Upper lobe of right lung (tissue), 1 donor: ENCODE results near the gene FBXL22. TPM values are rescaled to one million over a fixed set of nuclear protein-coding genes. Genes with fewer than 3 reads are reported as not detected.

ENCODE experiments used
- ATAC-seq: fragments of 200-7000 bp; cut with Tn5 transposase; one replicate; pipeline ENCODE4 v1.9.1; 2020; ENCODE audit warnings: mild to moderate bottlenecking, moderate library complexity
- DNase-seq: peaks from one replicate; pipeline ENCODE4 v3.0.0-alpha.2; 2020
- H3K27ac ChIP-seq: fragments of 200-600 bp; one replicate; pipeline ENCODE4 v1.8.0; 2022
- H3K27me3 ChIP-seq: fragments of 200-600 bp; one replicate; pipeline ENCODE4 v1.8.0; 2022; ENCODE audit warnings: mild to moderate bottlenecking
- H3K36me3 ChIP-seq: fragments of 200-600 bp; one replicate; pipeline ENCODE4 v1.8.0; 2022
- H3K4me1 ChIP-seq: fragments of 200-600 bp; one replicate; pipeline ENCODE4 v1.8.0; 2022
- H3K4me3 ChIP-seq: fragments of 200-600 bp; one replicate; pipeline ENCODE4 v1.8.0; 2022; ENCODE audit warnings: mild to moderate bottlenecking
- H3K9me3 ChIP-seq: fragments of 200-600 bp; one replicate; pipeline ENCODE4 v1.8.0; 2022
- CTCF ChIP-seq: fragments of 200-600 bp; IDR thresholded peaks from one replicate; pipeline ENCODE4 v1.8.0; 2022; ENCODE audit warnings: antibody characterized with exemption
- intact Hi-C: fragments of 100-400 bp; cut with DNase I; formaldehyde crosslinking; loops from one replicate; pipeline ENCODE4 v1.11.0; 2022
- total RNA-seq: library from RNA; stranded (reverse); fragmentation: NEBNext Ultra II Directional; extraction: Animal tissue kit (Norgen Biotek cat#: 25700); gene quantifications from one replicate; pipeline ENCODE4 v1.2.1, GENCODE V29; 2021
- donor health status: DM: no; HTN: yes; CAD: no; lungs with severe emphysema.

The FBXL22 gene
- total RNA-seq, 1 donor from 2014 or later = 0.98 TPM

GRCh38 chr15:63582179-63582578 is 15.0 kb upstream of the FBXL22 start:
- no peak for TF ChIP-seq CTCF
- intact Hi-C loops = no loop called here
- no peaks in the 10 kb centered on the region for H3K27me3 ChIP-seq
- no peaks in the 10 kb centered on the region for H3K9me3 ChIP-seq
- no peak overlapping the region for H3K27ac ChIP-seq
- DNase-seq (no peak), ATAC-seq (no peak)
- H3K4me3 ChIP-seq = no peak overlapping the region
- no peaks in the 10 kb centered on the region for H3K4me1 ChIP-seq
- H3K36me3 ChIP-seq = peaks cover 42% of the 10 kb centered on the region

- H3K27me3 ChIP-seq = no peaks in the 10 kb centered on the region
These were observed 14.3 kb upstream of the FBXL22 start for GRCh38 chr15:63582718-63583426.

GRCh38 chr15:63586790-63587189 is 10.4 kb upstream of the FBXL22 start:
- Histone ChIP-seq H3K36me3 (peaks cover 69% of the 10 kb centered on the region), H3K27ac (no peak overlapping the region), H3K9me3 (no peaks in the 10 kb centered on the region), H3K4me1 (no peaks in the 10 kb centered on the region), H3K4me3 (no peak overlapping the region), H3K27me3 (no peaks in the 10 kb centered on the region)
- no peak for ATAC-seq
- TF ChIP-seq CTCF = no peak
- intact Hi-C loops = no loop called here
- no peak for DNase-seq

More at GRCh38 chr15:63582718-63583426, 14.3 kb upstream of the FBXL22 start:
- Histone ChIP-seq H3K9me3 (no peaks in the 10 kb centered on the region), H3K27ac (no peak overlapping the region), H3K4me3 (no peak overlapping the region), H3K4me1 (no peaks in the 10 kb centered on the region), H3K36me3 (peaks cover 41% of the 10 kb centered on the region)
- intact Hi-C loops = no loop called here
- TF ChIP-seq CTCF = no peak
- ATAC-seq (no peak), DNase-seq (no peak)

GRCh38 chr15:63587527-63587926 is 9.7 kb upstream of the FBXL22 start:
- intact Hi-C loops = no loop called here
- peaks cover 71% of the 10 kb centered on the region for H3K36me3 ChIP-seq
- TF ChIP-seq CTCF = no peak
- no peak for ATAC-seq
- H3K9me3 ChIP-seq = no peaks in the 10 kb centered on the region
- H3K27ac ChIP-seq = no peak overlapping the region
- no peaks in the 10 kb centered on the region for H3K4me1 ChIP-seq
- no peaks in the 10 kb centered on the region for H3K27me3 ChIP-seq
- DNase-seq = no peak
- no peak overlapping the region for H3K4me3 ChIP-seq

GRCh38 chr15:63588826-63589225 is 8.4 kb upstream of the FBXL22 start:
- H3K9me3 ChIP-seq = no peaks in the 10 kb centered on the region
- H3K4me3 ChIP-seq = no peak overlapping the region
- ATAC-seq = no peak
- peaks cover 71% of the 10 kb centered on the region for H3K36me3 ChIP-seq
- H3K4me1 ChIP-seq = no peaks in the 10 kb centered on the region
- intact Hi-C loops = no loop called here
- no peak for TF ChIP-seq CTCF
- H3K27me3 ChIP-seq = no peaks in the 10 kb centered on the region
- no peak for DNase-seq
- H3K27ac ChIP-seq = no peak overlapping the region
